A549 (cell line): ENCODE results near the gene PLPP3. TPM values are rescaled to one million over a fixed set of nuclear protein-coding genes. Genes with fewer than 3 reads are reported as not detected.

ENCODE experiments used
- ATAC-seq, 2 experiments: fragments of 200-7000 bp in 1 of 2; fragments of >200 bp in 1 of 2; cut with Nextera tagmentation in 1 of 2; cut with Tn5 transposase in 1 of 2; 3 replicates each; pipeline versions ENCODE4 v1.8.0 to v1.9.1; 2018 to 2020; ENCODE audit warnings: mild to moderate bottlenecking in 1 of 2, moderate library complexity in 1 of 2
- CTCF ChIA-PET: fragments of 300-600 bp; sonication (Branson Sonifier 250); formaldehyde crosslinking; extraction: SDS; loops from one replicate; lab custom pipeline; 2021; ENCODE audit warnings: antibody characterized with exemption, inconsistent platforms; lab: Yijun Ruan, JAX
- POLR2A ChIA-PET: fragments of 350-600 bp; formaldehyde crosslinking; extraction: SDS; loops from one replicate; lab custom pipeline; 2021; ENCODE audit warnings: antibody characterized with exemption, inconsistent platforms; lab: Yijun Ruan, JAX
- DNase-seq, 2 experiments: peaks; one replicate each; pipeline versions ENCODE4 v3.0.0 to v3.0.0-alpha.2; 2011 to 2016; ENCODE audit warnings: low read depth in 1 of 2, low spot score in 1 of 2
- FAIRE-seq: peaks from 2 replicates; lab custom pipeline; 2011; peaks lifted over from hg19 to GRCh38; lab: Jason Lieb, UNC
- H3K27ac ChIP-seq, 2 experiments: fragments of >200 bp; sonication (Bioruptor Twin); formaldehyde crosslinking; 3 replicates each; pipeline ENCODE4 v1.5.1; 2016 to 2017
- H3K4me1 ChIP-seq: fragments of >200 bp; sonication (Bioruptor Twin); formaldehyde crosslinking; 3 replicates; pipeline ENCODE4 v1.6.1; 2016
- H3K4me2 ChIP-seq: fragments of >200 bp; sonication (Bioruptor Twin); formaldehyde crosslinking; 3 replicates; pipeline ENCODE4 v1.6.1; 2016
- H3K4me3 ChIP-seq: fragments of >200 bp; sonication (Bioruptor Twin); formaldehyde crosslinking; 3 replicates; pipeline ENCODE4 v1.5.1; 2016
- H3K9me3 ChIP-seq: fragments of >200 bp; sonication (Bioruptor Twin); formaldehyde crosslinking; 3 replicates; pipeline ENCODE4 v1.6.1; 2016
- BHLHE40 ChIP-seq: IDR thresholded peaks from 2 replicates; pipeline ENCODE4 v1.6.1; 2012; ENCODE audit warnings: low read depth, low read length, inconsistent platforms
- CBX2 ChIP-seq: fragments of 200-600 bp; sonication (generic); IDR thresholded peaks from 2 replicates; pipeline ENCODE4 v1.6.1; 2016; ENCODE audit warnings: low read depth, mild to moderate bottlenecking, borderline replicate concordance
- CBX8 ChIP-seq: fragments of 200-600 bp; sonication (generic); IDR thresholded peaks from 2 replicates; pipeline ENCODE4 v1.6.1; 2016
- CHD4 ChIP-seq: fragments of 200-600 bp; sonication (generic); IDR thresholded peaks from 2 replicates; pipeline ENCODE4 v1.6.1; 2016; ENCODE audit warnings: antibody characterized with exemption, mild to moderate bottlenecking, borderline replicate concordance
- CTCF ChIP-seq: fragments of >200 bp; sonication (Bioruptor Twin); formaldehyde crosslinking; IDR thresholded peaks from 3 replicates; pipeline ENCODE4 v1.5.1; 2016
- EHF ChIP-seq: fragments of 250-450 bp; sonication (Bioruptor Pico); IDR thresholded peaks from 2 replicates; pipeline ENCODE4 v1.5.0; 2020; ENCODE audit warnings: mild to moderate bottlenecking
- EP300 ChIP-seq, 2 experiments: fragments of >200 bp; sonication (Bioruptor Twin); formaldehyde crosslinking; IDR thresholded peaks; 2 replicates in 1 of 2; 3 replicates in 1 of 2; pipeline ENCODE4 v1.6.1; 2016 to 2017
- ESRRA ChIP-seq: fragments of 150-350 bp; IDR thresholded peaks from 2 replicates; pipeline ENCODE4 v1.6.1; 2014; ENCODE audit warnings: mild to moderate bottlenecking, low read length, borderline replicate concordance
- FOXS1 ChIP-seq: fragments of 250-450 bp; sonication (Bioruptor Pico); IDR thresholded peaks from 2 replicates; pipeline ENCODE4 v1.5.0; 2020; ENCODE audit warnings: mild to moderate bottlenecking, moderate library complexity
- GATA3 ChIP-seq: IDR thresholded peaks from 2 replicates; pipeline ENCODE4 v1.6.1; 2012; ENCODE audit warnings: borderline replicate concordance
- HEYL ChIP-seq: fragments of 250-450 bp; sonication (Bioruptor Pico); IDR thresholded peaks from 2 replicates; pipeline ENCODE4 v1.8.0; 2021; ENCODE audit warnings: mild to moderate bottlenecking, moderate library complexity
- HOXA7 ChIP-seq: fragments of 250-450 bp; sonication (Bioruptor Pico); IDR thresholded peaks from 2 replicates; pipeline ENCODE4 v1.5.0; 2020; ENCODE audit warnings: mild to moderate bottlenecking, moderate library complexity
- HOXB5 ChIP-seq: fragments of 250-450 bp; sonication (Bioruptor Pico); IDR thresholded peaks from 2 replicates; pipeline ENCODE4 v1.5.0; 2020; ENCODE audit warnings: mild to moderate bottlenecking, moderate library complexity
- JUN ChIP-seq, 2 experiments: fragments of >200 bp; sonication (Bioruptor Twin); formaldehyde crosslinking; IDR thresholded peaks; 2 replicates in 1 of 2; 3 replicates in 1 of 2; pipeline ENCODE4 v1.6.1; 2016 to 2017
- JUNB ChIP-seq: fragments of >200 bp; sonication (Bioruptor Twin); formaldehyde crosslinking; IDR thresholded peaks from 2 replicates; pipeline ENCODE4 v1.6.1; 2016
- KDM1A ChIP-seq: fragments of 200-600 bp; sonication (generic); IDR thresholded peaks from 2 replicates; pipeline ENCODE4 v1.6.1; 2016; ENCODE audit warnings: low read depth, mild to moderate bottlenecking
- MAZ ChIP-seq: fragments of 150-350 bp; IDR thresholded peaks from 2 replicates; pipeline ENCODE4 v1.6.1; 2014; ENCODE audit warnings: antibody characterized with exemption, low read depth, low read length, borderline replicate concordance
- MYC ChIP-seq: IDR thresholded peaks from 2 replicates; pipeline ENCODE4 v1.6.1; 2012; ENCODE audit warnings: mild to moderate bottlenecking, inconsistent platforms, low read length, improper control_type of control experiment, borderline replicate concordance
- NPAS2 ChIP-seq: fragments of 250-450 bp; sonication (Bioruptor Pico); IDR thresholded peaks from 2 replicates; pipeline ENCODE4 v1.8.0; 2022; ENCODE audit warnings: mild to moderate bottlenecking, moderate library complexity, borderline replicate concordance
- NR3C1 ChIP-seq: fragments of >200 bp; sonication (Bioruptor Twin); formaldehyde crosslinking; IDR thresholded peaks from 3 replicates; pipeline ENCODE4 v1.6.1; 2017
- POLR2A ChIP-seq: IDR thresholded peaks from 2 replicates; pipeline ENCODE4 v1.6.1; 2012; ENCODE audit warnings: mild to moderate bottlenecking, low read length
- POLR2AphosphoS2 ChIP-seq: conservative IDR thresholded peaks from 2 replicates; pipeline ENCODE4 v1.6.1; 2012; ENCODE audit warnings: low read length, improper control_type of control experiment, inconsistent platforms
- RCOR1 ChIP-seq: fragments of 150-350 bp; IDR thresholded peaks from 2 replicates; pipeline ENCODE4 v1.6.1; 2014; ENCODE audit warnings: antibody characterized with exemption, low read length, low read depth
- RFX5 ChIP-seq: fragments of 450-650 bp; IDR thresholded peaks from 2 replicates; pipeline ENCODE4 v1.7.1; 2014; ENCODE audit warnings: antibody characterized with exemption, mild to moderate bottlenecking, moderate library complexity
- RNF2 ChIP-seq: fragments of 200-600 bp; sonication (generic); IDR thresholded peaks from 2 replicates; pipeline ENCODE4 v1.6.1; 2016; ENCODE audit warnings: low read depth, mild to moderate bottlenecking, antibody characterized with exemption, moderate library complexity, borderline replicate concordance
- SMC3 ChIP-seq: fragments of >200 bp; sonication (Bioruptor Twin); formaldehyde crosslinking; IDR thresholded peaks from 3 replicates; pipeline ENCODE4 v1.6.1; 2018; ENCODE audit warnings: inconsistent platforms
- TFCP2L1 ChIP-seq: fragments of 250-450 bp; sonication (Bioruptor Pico); IDR thresholded peaks from 2 replicates; pipeline ENCODE4 v1.5.0; 2021; ENCODE audit warnings: mild to moderate bottlenecking
- ZC3H11A ChIP-seq: fragments of 450-650 bp; IDR thresholded peaks from 2 replicates; pipeline ENCODE4 v1.6.1; 2014; ENCODE audit warnings: antibody characterized with exemption, mild to moderate bottlenecking
- ZSCAN20 ChIP-seq: fragments of 250-450 bp; sonication (Bioruptor Pico); IDR thresholded peaks from 2 replicates; pipeline ENCODE4 v1.8.0; 2022; ENCODE audit warnings: mild to moderate bottlenecking, moderate library complexity
- WGBS: methylation state at CpG from one replicate; pipeline ENCODE4 v1.1.6; 2017; ENCODE audit errors: missing lambda C conversion rate; 5-methylcytosine and 5-hydroxymethylcytosine counted together
- polyA plus RNA-seq, 4 experiments: library from polyadenylated mRNA; depleted of rRNA in 3 of 4; stranded (reverse); fragments of >200 nt; fragmentation: RNase III in 1 of 4; extraction: RNeasy Plus Mini Kit Qiagen cat#74134 plus additional on column Dnase treatment in 1 of 4; gene quantifications; 2 replicates in 3 of 4; 3 replicates in 1 of 4; pipeline ENCODE4 v1.2.3, GENCODE V29; 2011 to 2017
- TF ChIP-seq, protein P1 (sequence below): fragments of 250-450 bp; sonication (Bioruptor Pico); IDR thresholded peaks from 2 replicates; pipeline ENCODE4 v1.5.0; 2020; ENCODE audit warnings: low read depth, mild to moderate bottlenecking, moderate library complexity
- TF ChIP-seq, protein P2 (sequence below): IDR thresholded peaks from 2 replicates; pipeline ENCODE4 v1.6.1; 2012

PLPP3 gene
- polyA plus RNA-seq, 2 of the 4 experiments (the other 2 are of a cell fraction), result 23.6 to 25.6 TPM

DNA sequence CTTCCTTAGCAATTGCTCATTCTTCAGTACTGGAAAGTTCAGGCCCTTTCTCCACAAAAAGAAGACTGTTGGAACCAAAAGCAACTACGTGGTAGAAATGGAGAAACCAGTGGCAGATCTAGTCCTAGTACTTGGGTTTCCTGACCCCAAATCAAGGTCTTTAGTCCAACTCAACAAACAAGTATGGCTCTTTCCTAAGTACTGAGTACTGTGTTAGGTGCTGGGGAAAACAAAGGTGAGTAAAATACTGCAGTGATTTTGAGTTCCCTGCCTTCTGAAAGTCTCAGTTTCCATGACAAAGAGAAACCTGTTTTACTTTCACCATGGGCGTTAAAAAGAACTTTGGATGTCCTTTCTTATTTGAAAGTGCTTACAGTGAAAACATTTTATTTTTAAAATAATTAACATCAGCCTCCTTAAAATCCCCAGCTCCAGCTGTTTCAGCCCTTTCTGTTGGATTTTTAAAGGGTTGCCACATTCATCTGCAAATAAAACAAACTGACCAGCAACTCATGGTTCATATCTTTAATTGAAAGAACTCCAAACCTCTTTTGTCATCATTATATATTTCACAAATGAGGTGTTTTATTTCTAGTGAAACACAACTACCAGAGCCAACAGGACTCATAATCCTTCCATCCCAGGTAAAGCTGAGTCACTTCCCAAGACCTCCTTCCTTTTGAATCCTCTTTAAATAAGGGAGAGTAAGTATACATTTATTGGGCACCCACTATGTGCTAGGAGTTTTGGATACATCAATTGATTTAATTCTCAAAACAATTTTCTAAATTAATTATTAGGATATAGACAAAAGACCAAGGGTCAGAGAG lies 35.4 kb downstream of the PLPP3 start (continued):
- TF ChIP-seq NPAS2 (CRISPR knock-in tag) (no peak), NR3C1 (no peak), EHF (CRISPR knock-in tag) (no peak)

DNA sequence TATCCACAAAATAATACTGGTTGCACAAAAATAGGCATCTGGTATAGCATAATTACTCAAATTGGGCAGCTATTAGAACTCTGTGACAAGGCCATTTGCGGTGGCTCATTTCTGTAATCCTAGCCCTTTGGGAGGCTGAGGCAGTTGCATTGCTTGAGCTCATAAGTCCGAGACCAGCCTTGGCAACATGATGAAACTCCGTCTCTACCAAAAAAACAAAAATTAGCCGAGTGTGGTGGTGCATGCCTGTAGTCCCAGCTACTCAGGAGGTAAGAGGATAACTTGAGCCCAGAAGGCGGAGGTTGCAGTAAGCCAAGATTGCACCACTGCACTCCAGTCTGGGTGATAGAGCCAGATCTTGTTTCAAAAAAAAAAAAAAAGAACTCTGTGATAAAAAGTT lies 36.7 kb downstream of the PLPP3 start:
- Histone ChIP-seq H3K4me3 (no peak overlapping the region), H3K4me1 (no peaks in the 10 kb centered on the region), H3K4me2 (no peak overlapping the region), H3K9me3 (no peaks in the 10 kb centered on the region), H3K27ac (no peak overlapping the region)
- WGBS, result 98% methylated on average over 5 of the region's 5 CpGs
- TF ChIP-seq HEYL (CRISPR knock-in tag) (no peak), ZC3H11A (no peak), JUNB (no peak), CBX2 (no peak), RCOR1 (no peak), SMC3 (no peak), POLR2A (no peak), BHLHE40 (no peak), TFCP2L1 (CRISPR knock-in tag) (no peak), FOXS1 (no peak), ZSCAN20 (CRISPR knock-in tag) (no peak), CTCF (no peak), JUN (IDR thresholded peaks at IDR 0.05) (no peak), NPAS2 (CRISPR knock-in tag) (no peak), KDM1A (no peak), HOXA7 (CRISPR knock-in tag) (no peak), RFX5 (no peak)
- TF ChIP-seq, protein P1, sequence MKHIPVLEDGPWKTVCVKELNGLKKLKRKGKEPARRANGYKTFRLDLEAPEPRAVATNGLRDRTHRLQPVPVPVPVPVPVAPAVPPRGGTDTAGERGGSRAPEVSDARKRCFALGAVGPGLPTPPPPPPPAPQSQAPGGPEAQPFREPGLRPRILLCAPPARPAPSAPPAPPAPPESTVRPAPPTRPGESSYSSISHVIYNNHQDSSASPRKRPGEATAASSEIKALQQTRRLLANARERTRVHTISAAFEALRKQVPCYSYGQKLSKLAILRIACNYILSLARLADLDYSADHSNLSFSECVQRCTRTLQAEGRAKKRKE, result no peak
- CTCF ChIA-PET, result no interaction called here
- FAIRE-seq (no peak), DNase-seq (no peak), ATAC-seq (no peak)
- POLR2A ChIA-PET, result no interaction called here

- FAIRE-seq, result no peak
- DNase-seq, result no peak
- no peaks in the 10 kb centered on the region for H3K4me1 ChIP-seq
- no peak for TF ChIP-seq ESRRA
- TF ChIP-seq SMC3, result no peak
- no peak for TF ChIP-seq GATA3
- TF ChIP-seq, protein P2, sequence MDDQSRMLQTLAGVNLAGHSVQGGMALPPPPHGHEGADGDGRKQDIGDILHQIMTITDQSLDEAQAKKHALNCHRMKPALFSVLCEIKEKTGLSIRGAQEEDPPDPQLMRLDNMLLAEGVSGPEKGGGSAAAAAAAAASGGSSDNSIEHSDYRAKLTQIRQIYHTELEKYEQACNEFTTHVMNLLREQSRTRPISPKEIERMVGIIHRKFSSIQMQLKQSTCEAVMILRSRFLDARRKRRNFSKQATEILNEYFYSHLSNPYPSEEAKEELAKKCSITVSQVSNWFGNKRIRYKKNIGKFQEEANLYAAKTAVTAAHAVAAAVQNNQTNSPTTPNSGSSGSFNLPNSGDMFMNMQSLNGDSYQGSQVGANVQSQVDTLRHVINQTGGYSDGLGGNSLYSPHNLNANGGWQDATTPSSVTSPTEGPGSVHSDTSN, result no peak
- no peak for TF ChIP-seq MAZ
- no peak for TF ChIP-seq RNF2
- TF ChIP-seq HOXA7 (CRISPR knock-in tag), result no peak
- no peak for TF ChIP-seq CHD4
- no peak for TF ChIP-seq MYC
- no peak for TF ChIP-seq RFX5
- no peak for TF ChIP-seq HEYL (CRISPR knock-in tag)
- no peak for TF ChIP-seq NR3C1
- no peak for TF ChIP-seq CBX8
- no peak for TF ChIP-seq EP300 (IDR thresholded peaks at IDR 0.05)
- no peak for TF ChIP-seq HOXB5 (CRISPR knock-in tag)
- no peak for TF ChIP-seq CTCF
- TF ChIP-seq POLR2AphosphoS2, result no peak
- no peaks in the 10 kb centered on the region for H3K9me3 ChIP-seq
- WGBS, result 94% methylated on average over 1 of the region's 1 CpG
- H3K27ac ChIP-seq, result no peak overlapping the region
- ChIA-PET CTCF (no interaction called here), POLR2A (no interaction called here)
- no peak for ATAC-seq
- no peak overlapping the region for H3K4me2 ChIP-seq
- no peak overlapping the region for H3K4me3 ChIP-seq
Observed at GRCh38 chr1:56541408-56541807, 38.0 kb downstream of the PLPP3 start.
